Measurements from ENCODE around the gene H6PD.

The H6PD gene

DNA sequence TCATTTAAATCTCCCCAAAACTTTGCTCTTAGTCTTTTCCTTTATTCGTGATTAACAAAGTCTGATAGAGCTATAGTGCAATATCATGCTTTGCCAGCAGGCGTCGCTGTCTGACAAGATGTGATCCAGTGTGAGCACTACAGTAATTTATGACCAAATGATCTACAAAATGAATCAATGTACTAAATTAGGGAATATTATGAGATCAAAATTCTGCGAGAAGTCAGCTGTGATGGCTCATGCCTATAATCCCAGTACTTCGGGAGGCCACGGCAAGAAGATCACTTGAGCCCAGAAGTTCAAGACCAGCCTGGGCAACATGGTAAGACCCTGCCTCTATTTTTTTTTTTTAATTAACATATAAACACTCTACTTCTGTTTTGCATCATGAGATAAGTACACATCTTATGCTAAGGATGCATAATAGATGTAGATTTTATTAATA lies 54.5 kb downstream of the H6PD start:
- intact Hi-C loops (cut with DNase I; ENCODE audit: low total_unique reads) = loop anchor here (2.0 to 5.0 kb wide), 2 partner anchors 166 to 203 kb away; no protein-coding TSS in a partner anchor
- H3K36me3 ChIP-seq = no peaks in the 10 kb centered on the region
- peak in 1 of 2 donors; percentile 84 for DNase-seq
- H3K9me3 ChIP-seq = peaks cover 0 to 42% (median 12%) of the 10 kb centered on the region in 3 donors
- H3K27ac ChIP-seq = peak overlapping the region in 1 of 2 donors; percentile 91
- H3K4me1 ChIP-seq = peaks cover 6 to 28% (median 22%) of the 10 kb centered on the region in 4 donors
- TF ChIP-seq, protein P1, sequence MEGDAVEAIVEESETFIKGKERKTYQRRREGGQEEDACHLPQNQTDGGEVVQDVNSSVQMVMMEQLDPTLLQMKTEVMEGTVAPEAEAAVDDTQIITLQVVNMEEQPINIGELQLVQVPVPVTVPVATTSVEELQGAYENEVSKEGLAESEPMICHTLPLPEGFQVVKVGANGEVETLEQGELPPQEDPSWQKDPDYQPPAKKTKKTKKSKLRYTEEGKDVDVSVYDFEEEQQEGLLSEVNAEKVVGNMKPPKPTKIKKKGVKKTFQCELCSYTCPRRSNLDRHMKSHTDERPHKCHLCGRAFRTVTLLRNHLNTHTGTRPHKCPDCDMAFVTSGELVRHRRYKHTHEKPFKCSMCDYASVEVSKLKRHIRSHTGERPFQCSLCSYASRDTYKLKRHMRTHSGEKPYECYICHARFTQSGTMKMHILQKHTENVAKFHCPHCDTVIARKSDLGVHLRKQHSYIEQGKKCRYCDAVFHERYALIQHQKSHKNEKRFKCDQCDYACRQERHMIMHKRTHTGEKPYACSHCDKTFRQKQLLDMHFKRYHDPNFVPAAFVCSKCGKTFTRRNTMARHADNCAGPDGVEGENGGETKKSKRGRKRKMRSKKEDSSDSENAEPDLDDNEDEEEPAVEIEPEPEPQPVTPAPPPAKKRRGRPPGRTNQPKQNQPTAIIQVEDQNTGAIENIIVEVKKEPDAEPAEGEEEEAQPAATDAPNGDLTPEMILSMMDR (IDR thresholded peaks at IDR 0.05) = peak; percentile 84 to 96
- H3K27me3 ChIP-seq = no peaks in the 10 kb centered on the region
- H3K4me3 ChIP-seq = no peak overlapping the region

DNA sequence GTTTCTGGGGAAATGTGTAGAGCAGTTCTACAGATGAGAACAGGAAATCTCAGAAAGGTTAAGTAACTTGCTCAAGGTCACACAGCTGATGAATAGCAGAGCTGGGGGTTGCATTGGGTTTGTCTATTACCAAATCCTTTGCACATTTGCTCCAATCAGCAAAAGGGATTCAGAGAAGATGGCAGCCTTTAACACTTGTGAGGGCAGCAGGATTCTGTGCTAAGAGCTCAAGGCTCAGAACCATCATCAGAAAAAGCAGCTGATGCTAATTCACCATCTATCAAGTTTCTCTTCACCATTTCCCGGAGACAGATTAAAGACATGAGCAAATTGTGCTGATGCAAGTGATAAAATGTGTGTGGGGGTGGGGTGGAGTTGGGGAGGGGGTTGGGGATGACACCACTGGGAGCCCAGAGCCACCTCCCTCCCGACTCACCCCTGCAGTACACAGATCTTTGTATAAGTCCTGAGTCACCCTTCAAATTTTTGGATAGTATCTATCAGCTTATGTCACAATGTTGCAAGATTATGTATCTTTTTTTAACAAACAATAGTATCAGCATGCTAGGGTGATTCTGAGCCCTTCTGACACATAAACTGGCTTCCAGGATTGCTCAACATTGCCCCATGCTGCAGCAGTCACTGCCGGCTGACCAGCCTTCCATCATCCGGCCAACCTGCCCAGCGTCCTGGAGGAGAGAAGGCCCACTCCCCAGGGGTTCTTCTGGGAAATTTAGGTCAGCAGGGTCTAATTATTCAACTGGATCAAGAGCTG lies 55.3 kb downstream of the H6PD start:
- Histone ChIP-seq H3K4me3 (no peak overlapping the region), H3K27ac (peak overlapping the region; percentile 91 to 98), H3K36me3 (no peaks in the 10 kb centered on the region), H3K27me3 (no peaks in the 10 kb centered on the region), H3K4me1 (peaks cover 6 to 35% (median 25%) of the 10 kb centered on the region in 4 donors), H3K9me3 (peaks cover 0 to 39% (median 12%) of the 10 kb centered on the region in 3 donors)
- intact Hi-C loops (cut with DNase I; ENCODE audit: low total_unique reads) = loop anchor here (2.0 to 10.0 kb wide), 3 partner anchors 65 to 202 kb away; no protein-coding TSS in a partner anchor
- DNase-seq = peak; percentile 90
- TF ChIP-seq, protein P1 (IDR thresholded peaks at IDR 0.05) = peak in 1 of 2 experiments; percentile 8

DNA sequence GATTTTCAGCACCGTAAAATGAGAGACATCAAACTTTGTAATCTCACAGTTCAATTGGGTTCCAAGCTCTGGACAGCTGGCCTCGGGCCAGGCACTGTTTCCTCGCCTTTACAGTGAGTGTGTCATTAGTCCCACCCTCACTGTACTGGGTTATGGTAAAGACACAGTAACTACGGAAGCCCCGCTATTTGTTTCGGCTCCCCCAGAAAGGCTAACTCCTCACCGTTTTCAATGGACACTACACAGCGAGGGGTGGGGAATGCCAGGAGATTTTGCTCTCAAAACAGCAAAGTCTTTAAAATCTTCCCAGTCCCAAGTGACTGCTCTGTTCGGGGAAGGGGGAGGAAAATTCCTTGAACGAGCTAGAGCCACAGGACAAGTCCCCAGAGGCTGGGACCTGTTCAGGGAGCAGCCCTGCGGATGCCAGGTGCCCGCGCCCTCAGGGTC lies 57.4 kb downstream of the H6PD start:
- intact Hi-C loops (cut with DNase I; ENCODE audit: low total_unique reads) = loop anchor here (10.0 kb wide), 1 partner anchor 63 kb away; no protein-coding TSS in a partner anchor
- TF ChIP-seq, protein P1 (IDR thresholded peaks at IDR 0.05) = no peak
- peaks cover 6 to 55% (median 43%) of the 10 kb centered on the region in 4 donors for H3K4me1 ChIP-seq

DNA sequence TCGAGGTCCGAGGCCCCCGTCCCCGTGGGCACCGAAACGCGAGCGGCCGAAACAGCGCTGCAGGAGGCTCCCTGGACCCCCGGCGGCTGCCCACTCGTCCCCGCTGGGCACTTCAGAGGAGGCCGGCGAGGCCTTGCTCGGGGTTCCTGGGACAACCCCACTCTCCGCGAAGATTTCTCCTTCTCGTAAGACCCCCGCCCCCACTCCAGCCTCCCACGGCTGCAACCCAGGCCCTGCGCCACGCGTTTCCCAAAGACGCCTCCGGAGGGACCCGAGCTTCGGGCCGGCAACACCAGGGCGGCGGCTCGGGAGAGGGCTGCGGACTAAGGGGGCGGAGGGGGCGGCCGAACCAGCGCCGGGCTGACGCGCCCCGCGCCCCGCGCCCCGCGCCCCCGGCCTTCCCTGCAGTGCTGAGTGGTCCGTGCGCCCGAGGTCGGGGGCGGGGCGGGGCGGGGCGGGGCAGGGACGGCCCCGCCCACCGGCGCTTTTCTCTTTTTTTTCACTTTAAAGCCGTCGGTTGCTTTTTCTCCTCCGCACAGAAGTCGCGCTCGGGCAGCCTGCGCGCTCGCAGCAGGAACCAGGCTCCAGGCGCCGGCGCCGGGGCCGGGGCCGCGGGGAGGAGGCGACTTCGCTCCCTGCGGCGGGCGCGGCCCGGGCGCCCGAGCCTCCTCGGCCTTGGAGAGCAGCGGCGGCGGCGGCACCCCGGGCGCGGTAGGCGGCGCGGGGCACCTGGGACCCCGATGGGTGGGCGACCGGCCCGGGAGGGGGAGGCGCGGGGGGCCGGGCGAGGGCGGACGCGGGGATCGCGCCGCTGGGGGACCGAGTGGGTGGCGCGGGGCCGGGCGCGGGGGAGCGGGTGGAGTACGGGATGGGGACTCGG lies 58.0 kb downstream of the H6PD start, which contains the start of gene SPSB1:
Gene SPSB1 (plus strand): TSS at position 534 of the 880 bp plus-strand sequence. CDS start 62,998 bp downstream, outside the sequence.
- H3K9me3 ChIP-seq = peaks cover 0 to 14% (median 9%) of the 10 kb centered on the region in 3 donors
- no peaks in the 10 kb centered on the region for H3K27me3 ChIP-seq
- intact Hi-C loops (cut with DNase I; ENCODE audit: low total_unique reads) = loop anchor here (10.0 kb wide), 1 partner anchor 62 kb away; no protein-coding TSS in a partner anchor
- DNase-seq = peak; percentile 65 to 89
- H3K36me3 ChIP-seq = no peaks in the 10 kb centered on the region
- TF ChIP-seq, protein P1 (IDR thresholded peaks at IDR 0.05) = no peak
- peak within 1 kb of the TSS; percentile 91 to 98 for H3K27ac ChIP-seq
- peaks cover 6 to 62% (median 48%) of the 10 kb centered on the region in 4 donors for H3K4me1 ChIP-seq
- peak within 1 kb of the TSS; percentile 81 to 92 for H3K4me3 ChIP-seq

More for the DNA sequence above, 57.4 kb downstream of the H6PD start:
- Histone ChIP-seq H3K27ac (peak overlapping the region; percentile 91 to 98), H3K36me3 (no peaks in the 10 kb centered on the region), H3K9me3 (peaks cover 0 to 21% (median 12%) of the 10 kb centered on the region in 3 donors), H3K4me3 (peak overlapping the region; percentile 81 to 92), H3K27me3 (no peaks in the 10 kb centered on the region)
- DNase-seq = peak in 1 of 2 donors; percentile 77

DNA sequence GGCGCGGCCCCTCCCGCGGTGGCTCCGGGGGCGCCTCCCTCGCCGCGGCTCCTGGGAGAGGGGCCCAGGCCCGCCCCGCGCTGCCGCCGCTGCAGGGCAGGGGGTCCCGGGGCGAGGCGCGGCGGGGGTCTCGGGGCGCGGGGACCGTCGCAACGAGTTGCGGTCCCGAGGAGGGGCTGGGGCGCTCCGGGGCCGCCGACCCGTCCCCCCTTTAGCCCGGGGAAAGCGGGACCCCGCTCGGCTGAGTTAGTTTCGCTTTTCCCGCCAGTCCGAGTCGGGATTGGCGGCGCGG lies 58.6 kb downstream of the H6PD start:
- intact Hi-C loops (cut with DNase I; ENCODE audit: low total_unique reads) = loop anchor here (10.0 kb wide), 1 partner anchor 62 kb away; no protein-coding TSS in a partner anchor
- DNase-seq = no peak
- Histone ChIP-seq H3K4me1 (peaks cover 6 to 68% (median 50%) of the 10 kb centered on the region in 4 donors), H3K9me3 (peaks cover 0 to 8% (median 3%) of the 10 kb centered on the region in 3 donors), H3K4me3 (peak overlapping the region; percentile 81 to 92), H3K27ac (peak overlapping the region; percentile 91 to 98), H3K27me3 (no peaks in the 10 kb centered on the region), H3K36me3 (no peaks in the 10 kb centered on the region)
- TF ChIP-seq, protein P1 (IDR thresholded peaks at IDR 0.05) = no peak

Data from tibial artery (tissue), 4 donors.